Panc1 (cell line): ENCODE data around the gene LONP1.

Source experiments
- POLR2AphosphoS5 ChIP-seq: IDR thresholded peaks from 2 replicates; pipeline ENCODE4 v1.6.1; 2012; ENCODE audit warnings: mild to moderate bottlenecking, low read depth, low read length, moderate library complexity
- SIN3A ChIP-seq: IDR thresholded peaks from 2 replicates; pipeline ENCODE4 v1.6.1; 2012; ENCODE audit warnings: low read depth, mild to moderate bottlenecking, low read length, moderate library complexity, borderline replicate concordance; ENCODE audit not compliant: insufficient read depth
- TCF7L2 ChIP-seq: IDR thresholded peaks from 2 replicates; pipeline ENCODE4 v1.6.1; 2011; ENCODE audit warnings: mild to moderate bottlenecking, low read depth, low read length, inconsistent platforms
- TF ChIP-seq, protein P1 (sequence below): fragments of 450-650 bp; IDR thresholded peaks from 2 replicates; pipeline ENCODE4 v1.5.1; 2017; ENCODE audit warnings: mild to moderate bottlenecking
- TF ChIP-seq, protein P2 (sequence below), 2 experiments: IDR thresholded peaks; 2 replicates each; pipeline ENCODE4 v1.6.1; 2011 to 2012; ENCODE audit warnings: low read depth in 2 of 2, control low read depth in 1 of 2, low read length in 1 of 2, mild to moderate bottlenecking in 1 of 2, moderate library complexity in 1 of 2; ENCODE audit not compliant: insufficient read depth in 1 of 2

DNA sequence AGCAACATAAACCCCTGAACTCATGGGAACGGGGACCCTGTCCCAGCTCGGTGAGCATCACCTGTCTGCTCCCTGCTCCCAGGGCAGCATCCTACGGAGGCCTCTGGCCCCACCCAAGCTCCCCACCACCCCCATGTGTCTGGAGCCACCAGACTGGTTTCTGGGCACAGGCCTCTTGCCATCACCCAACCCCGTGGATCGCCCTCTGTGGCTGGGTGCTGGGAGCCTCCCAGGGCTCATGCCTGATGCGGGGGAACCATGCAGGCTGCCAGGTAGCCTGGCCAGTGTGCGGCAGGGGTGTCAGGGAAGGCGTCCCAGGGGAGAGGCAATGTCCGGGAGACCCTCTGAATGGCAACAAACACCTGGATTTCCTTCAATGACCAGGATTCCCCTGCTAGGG, 42.4 kb downstream of the LONP1 start:
- TF ChIP-seq, protein P1, sequence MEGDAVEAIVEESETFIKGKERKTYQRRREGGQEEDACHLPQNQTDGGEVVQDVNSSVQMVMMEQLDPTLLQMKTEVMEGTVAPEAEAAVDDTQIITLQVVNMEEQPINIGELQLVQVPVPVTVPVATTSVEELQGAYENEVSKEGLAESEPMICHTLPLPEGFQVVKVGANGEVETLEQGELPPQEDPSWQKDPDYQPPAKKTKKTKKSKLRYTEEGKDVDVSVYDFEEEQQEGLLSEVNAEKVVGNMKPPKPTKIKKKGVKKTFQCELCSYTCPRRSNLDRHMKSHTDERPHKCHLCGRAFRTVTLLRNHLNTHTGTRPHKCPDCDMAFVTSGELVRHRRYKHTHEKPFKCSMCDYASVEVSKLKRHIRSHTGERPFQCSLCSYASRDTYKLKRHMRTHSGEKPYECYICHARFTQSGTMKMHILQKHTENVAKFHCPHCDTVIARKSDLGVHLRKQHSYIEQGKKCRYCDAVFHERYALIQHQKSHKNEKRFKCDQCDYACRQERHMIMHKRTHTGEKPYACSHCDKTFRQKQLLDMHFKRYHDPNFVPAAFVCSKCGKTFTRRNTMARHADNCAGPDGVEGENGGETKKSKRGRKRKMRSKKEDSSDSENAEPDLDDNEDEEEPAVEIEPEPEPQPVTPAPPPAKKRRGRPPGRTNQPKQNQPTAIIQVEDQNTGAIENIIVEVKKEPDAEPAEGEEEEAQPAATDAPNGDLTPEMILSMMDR: no peak
- no peak for TF ChIP-seq POLR2AphosphoS5
- TF ChIP-seq, protein P2, sequence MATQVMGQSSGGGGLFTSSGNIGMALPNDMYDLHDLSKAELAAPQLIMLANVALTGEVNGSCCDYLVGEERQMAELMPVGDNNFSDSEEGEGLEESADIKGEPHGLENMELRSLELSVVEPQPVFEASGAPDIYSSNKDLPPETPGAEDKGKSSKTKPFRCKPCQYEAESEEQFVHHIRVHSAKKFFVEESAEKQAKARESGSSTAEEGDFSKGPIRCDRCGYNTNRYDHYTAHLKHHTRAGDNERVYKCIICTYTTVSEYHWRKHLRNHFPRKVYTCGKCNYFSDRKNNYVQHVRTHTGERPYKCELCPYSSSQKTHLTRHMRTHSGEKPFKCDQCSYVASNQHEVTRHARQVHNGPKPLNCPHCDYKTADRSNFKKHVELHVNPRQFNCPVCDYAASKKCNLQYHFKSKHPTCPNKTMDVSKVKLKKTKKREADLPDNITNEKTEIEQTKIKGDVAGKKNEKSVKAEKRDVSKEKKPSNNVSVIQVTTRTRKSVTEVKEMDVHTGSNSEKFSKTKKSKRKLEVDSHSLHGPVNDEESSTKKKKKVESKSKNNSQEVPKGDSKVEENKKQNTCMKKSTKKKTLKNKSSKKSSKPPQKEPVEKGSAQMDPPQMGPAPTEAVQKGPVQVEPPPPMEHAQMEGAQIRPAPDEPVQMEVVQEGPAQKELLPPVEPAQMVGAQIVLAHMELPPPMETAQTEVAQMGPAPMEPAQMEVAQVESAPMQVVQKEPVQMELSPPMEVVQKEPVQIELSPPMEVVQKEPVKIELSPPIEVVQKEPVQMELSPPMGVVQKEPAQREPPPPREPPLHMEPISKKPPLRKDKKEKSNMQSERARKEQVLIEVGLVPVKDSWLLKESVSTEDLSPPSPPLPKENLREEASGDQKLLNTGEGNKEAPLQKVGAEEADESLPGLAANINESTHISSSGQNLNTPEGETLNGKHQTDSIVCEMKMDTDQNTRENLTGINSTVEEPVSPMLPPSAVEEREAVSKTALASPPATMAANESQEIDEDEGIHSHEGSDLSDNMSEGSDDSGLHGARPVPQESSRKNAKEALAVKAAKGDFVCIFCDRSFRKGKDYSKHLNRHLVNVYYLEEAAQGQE (IDR thresholded peaks at IDR 0.05; ENCODE audit: insufficient read depth in 1 of 2, low read depth in 2 of 2, low read length in 1 of 2): no peak
- no peak for TF ChIP-seq SIN3A
- no peak for TF ChIP-seq TCF7L2
